ENCODE results near the gene PRR33.

PRR33 gene

GRCh38 chr11:1845561-1846452, 45.9 kb downstream of the PRR33 start:
- no peak for DNase-seq

GRCh38 chr11:1845095-1845429, 46.6 kb downstream of the PRR33 start:
- DNase-seq, result no peak

- DNase-seq, result peak; percentile 30
Measured at GRCh38 chr11:1844221-1845094, 47.2 kb downstream of the PRR33 start.

- DNase-seq, result no peak
Measured at GRCh38 chr11:1843796-1844195, 47.9 kb downstream of the PRR33 start.

GRCh38 chr11:1843098-1843473, 48.6 kb downstream of the PRR33 start:
- no peak for DNase-seq

GRCh38 chr11:1842149-1843097, 49.3 kb downstream of the PRR33 start:
- DNase-seq, result no peak

- DNase-seq, result no peak
Measured at GRCh38 chr11:1841511-1842148, 50.1 kb downstream of the PRR33 start.

- DNase-seq, result no peak
Measured at GRCh38 chr11:1840780-1841480, 50.8 kb downstream of the PRR33 start.

GRCh38 chr11:1839924-1840779, 51.5 kb downstream of the PRR33 start:
- DNase-seq, result no peak

- DNase-seq, result no peak
Measured at GRCh38 chr11:1839204-1839923, 52.3 kb downstream of the PRR33 start.

GRCh38 chr11:1838426-1839144, 53.1 kb downstream of the PRR33 start, which contains the start of gene TNNI2:
Gene TNNI2, plus strand, starts transcription at chr11:1838981. Its CDS starts 716 bp downstream, at chr11:1839697.
- DNase-seq, result no peak

Data from activated T-cell treated with anti-CD3 and anti-CD28 coated beads for 4 hours (primary cell).